IPS-NIHi7 (cell line): ENCODE data around the gene SLC38A10.
"Not testable (repeated sequence)": the region's sequence is repeated elsewhere in the genome, so short reads cannot be mapped to it uniquely, and the experiment has no call there.

Experiments used
- DNase-seq: peaks from one replicate; pipeline ENCODE4 v3.0.0; 2012; ENCODE audit warnings: mixed read lengths; ENCODE audit errors: extremely low spot score

SLC38A10 gene

GRCh38 chr17:81231121-81231645, 63.9 kb downstream of the SLC38A10 start:
- no peak for DNase-seq

GRCh38 chr17:81230043-81230820, 64.9 kb downstream of the SLC38A10 start:
- DNase-seq, result peak; percentile 67

- no peak for DNase-seq
Measured at GRCh38 chr17:81229666-81229920, 65.5 kb downstream of the SLC38A10 start.

- DNase-seq, result no peak
Measured at GRCh38 chr17:81228834-81229665, 66.1 kb downstream of the SLC38A10 start.

GRCh38 chr17:81228420-81228819, 66.7 kb downstream of the SLC38A10 start:
- no peak for DNase-seq

GRCh38 chr17:81227630-81228029, 67.5 kb downstream of the SLC38A10 start:
- not testable (repeated sequence) for DNase-seq

GRCh38 chr17:81223762-81224130, 71.4 kb downstream of the SLC38A10 start:
- no peak for DNase-seq

GRCh38 chr17:81222906-81223761, 72.0 kb downstream of the SLC38A10 start, which contains the start of gene CEP131:
Gene CEP131, minus strand, starts transcription at chr17:81222965. Its CDS starts 2,909 bp downstream, at chr17:81220056.
- peak; percentile 100 for DNase-seq

GRCh38 chr17:81222620-81222905, 72.5 kb downstream of the SLC38A10 start:
- DNase-seq, result no peak

GRCh38 chr17:81221842-81222619, 73.1 kb downstream of the SLC38A10 start:
- no peak for DNase-seq

- DNase-seq, result peak; percentile 40
Measured at GRCh38 chr17:81221371-81221841, 73.7 kb downstream of the SLC38A10 start.

GRCh38 chr17:81219476-81220180, 75.5 kb downstream of the SLC38A10 start:
- no peak for DNase-seq

- DNase-seq, result no peak
Measured at GRCh38 chr17:81218991-81219390, 76.1 kb downstream of the SLC38A10 start.

- no peak for DNase-seq
Measured at GRCh38 chr17:81218459-81218858, 76.6 kb downstream of the SLC38A10 start.

GRCh38 chr17:81217491-81217890, 77.6 kb downstream of the SLC38A10 start:
- no peak for DNase-seq

- DNase-seq, result no peak
Measured at GRCh38 chr17:81213978-81214377, 81.1 kb downstream of the SLC38A10 start.

- no peak for DNase-seq
Measured at GRCh38 chr17:81212365-81212764, 82.7 kb downstream of the SLC38A10 start.

- no peak for DNase-seq
Measured at GRCh38 chr17:81210868-81211267, 84.2 kb downstream of the SLC38A10 start.

GRCh38 chr17:81210466-81210865, 84.6 kb downstream of the SLC38A10 start:
- no peak for DNase-seq

GRCh38 chr17:81209141-81209540, 86.0 kb downstream of the SLC38A10 start:
- DNase-seq, result no peak

GRCh38 chr17:81208651-81209050, 86.5 kb downstream of the SLC38A10 start:
- DNase-seq, result no peak
